HG03139 (cell line): ENCODE data around the gene STAG1.
"Not testable (repeated sequence)": the region's sequence is repeated elsewhere in the genome, so short reads cannot be mapped to it uniquely, and the experiment has no call there.

ENCODE experiments used
- ATAC-seq: cut with Tn5 transposase; IDR thresholded peaks from one replicate; pipeline ENCODE4 v1.9.1; 2021; ENCODE audit not compliant: unreplicated experiment

The STAG1 gene

DNA sequence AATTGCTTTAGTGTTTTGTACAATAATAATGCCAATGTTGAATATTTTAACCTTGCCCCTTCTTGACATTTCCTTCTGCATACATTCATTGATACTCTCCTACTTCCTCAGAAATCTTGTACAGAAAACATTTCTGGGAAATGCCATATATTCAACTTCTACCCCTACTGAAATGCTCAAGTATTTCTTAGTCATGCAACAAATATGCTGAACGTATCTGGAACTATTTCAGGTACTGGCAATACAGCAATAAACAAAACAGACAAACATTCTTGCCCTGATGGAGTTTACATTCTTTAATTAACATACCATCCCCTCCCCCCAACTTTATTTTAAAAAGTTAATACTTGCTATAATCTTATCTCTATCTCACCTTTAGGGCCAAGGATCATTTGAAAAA, 147.2 kb downstream of the STAG1 start:
- no peak for ATAC-seq

DNA sequence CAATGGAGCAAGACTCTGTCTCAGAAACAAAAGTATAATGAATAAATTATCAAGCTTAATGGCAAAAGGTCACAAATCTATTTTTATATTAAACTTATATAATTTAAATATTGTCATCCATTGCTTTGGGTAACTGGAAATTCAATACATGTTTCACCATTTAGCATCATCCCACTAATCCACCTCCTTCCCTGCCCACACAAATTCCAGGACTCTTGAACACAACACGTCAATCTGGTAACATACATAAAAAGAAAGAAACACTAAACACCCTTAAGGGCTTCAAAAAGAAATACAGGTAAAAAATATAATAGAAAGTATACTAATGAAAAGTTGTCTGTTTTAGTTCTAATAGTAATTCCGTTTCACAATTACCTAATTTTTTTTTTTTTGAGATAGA, 149.4 kb downstream of the STAG1 start:
- ATAC-seq, result no peak

DNA sequence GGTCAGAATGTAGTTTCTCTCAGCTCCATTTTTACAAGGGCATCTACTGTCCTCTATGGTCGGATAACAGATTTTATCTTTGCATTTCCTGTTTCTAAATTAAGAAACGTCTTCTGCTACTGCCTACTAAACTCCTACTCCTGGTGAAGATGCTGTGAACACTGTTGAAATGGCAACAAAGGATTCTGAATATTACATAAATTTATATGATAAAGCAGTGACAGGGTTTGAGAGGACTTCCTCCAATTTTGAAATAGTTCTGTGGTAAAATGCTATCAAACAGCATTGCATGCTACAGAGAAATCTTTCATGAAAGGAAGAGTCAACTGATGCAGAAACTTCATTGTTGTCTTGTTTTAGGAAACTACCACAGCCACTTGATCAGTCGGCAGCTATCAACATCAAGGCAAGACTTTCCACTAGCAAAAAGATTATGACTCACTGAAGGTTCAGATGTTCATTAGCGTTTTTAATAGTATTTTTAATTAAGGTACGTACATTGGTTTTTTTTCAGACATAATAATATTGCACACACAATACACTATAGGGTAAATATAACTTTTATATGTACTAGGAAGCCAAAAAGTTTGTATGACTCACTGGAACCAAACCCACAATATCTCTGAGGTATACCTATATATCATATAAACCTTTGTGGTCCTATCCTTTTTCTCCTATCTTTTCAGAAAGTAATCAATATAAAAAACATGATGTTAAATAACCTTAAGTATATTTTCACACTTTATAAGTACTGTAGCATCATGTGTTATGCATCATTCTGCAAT, 156.1 kb downstream of the STAG1 start:
- ATAC-seq, result no peak

DNA sequence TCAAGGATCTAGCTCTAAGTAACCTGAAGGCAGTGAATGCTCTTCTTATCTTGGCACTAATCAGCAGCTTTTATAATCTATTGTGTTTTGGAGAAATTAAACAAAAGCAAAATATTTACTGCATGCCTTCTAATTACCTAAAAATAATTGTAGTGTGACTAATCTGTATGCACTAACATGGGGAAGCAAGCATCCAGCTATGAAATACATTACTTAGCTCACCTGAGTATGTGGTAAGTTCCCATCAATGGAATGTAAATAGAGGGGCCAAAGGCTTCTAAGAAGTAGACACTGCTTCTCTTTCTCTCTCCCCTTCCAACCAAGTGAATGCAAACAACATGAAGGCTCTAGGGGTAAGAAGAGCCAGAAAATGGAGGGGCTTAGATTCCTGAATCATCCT, 165.6 kb downstream of the STAG1 start:
- ATAC-seq, result no peak

DNA sequence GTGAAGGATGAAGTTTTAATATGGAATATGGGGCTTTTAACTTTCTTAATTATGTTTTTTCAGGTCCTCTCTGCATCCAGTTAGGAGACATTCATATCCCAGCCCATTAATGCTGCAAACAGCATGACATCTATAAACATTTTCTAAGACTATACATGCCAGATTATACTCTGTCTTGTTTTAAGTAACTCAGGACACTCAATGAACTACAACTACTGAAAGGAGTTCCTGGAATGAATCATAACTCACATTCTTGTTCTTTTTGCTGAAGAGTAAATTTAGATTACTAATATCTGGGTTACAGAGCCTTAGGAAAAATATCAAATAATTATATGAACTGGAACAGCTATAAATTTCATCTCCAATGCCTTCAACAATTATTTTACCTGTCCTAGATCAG, 167.4 kb downstream of the STAG1 start:
- ATAC-seq, result no peak

DNA sequence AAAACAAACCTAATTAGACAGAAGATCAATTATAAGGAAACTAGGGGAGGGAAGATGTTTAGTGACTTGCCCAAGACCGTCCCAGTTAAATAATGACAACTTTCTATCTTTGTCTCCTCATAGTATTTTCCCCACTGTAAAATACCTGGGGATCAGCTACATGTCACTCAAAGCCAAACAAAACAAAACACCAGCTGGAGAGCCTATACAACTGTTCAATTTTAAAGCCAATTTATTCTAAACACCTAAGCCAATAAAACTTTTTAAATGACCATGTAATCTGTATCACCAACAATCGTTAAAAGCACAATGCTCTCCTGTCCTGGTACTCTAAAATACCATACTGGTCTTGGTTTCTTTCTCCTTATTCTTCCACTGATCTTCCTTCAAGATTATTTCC, 168.4 kb downstream of the STAG1 start:
- ATAC-seq, result no peak

DNA sequence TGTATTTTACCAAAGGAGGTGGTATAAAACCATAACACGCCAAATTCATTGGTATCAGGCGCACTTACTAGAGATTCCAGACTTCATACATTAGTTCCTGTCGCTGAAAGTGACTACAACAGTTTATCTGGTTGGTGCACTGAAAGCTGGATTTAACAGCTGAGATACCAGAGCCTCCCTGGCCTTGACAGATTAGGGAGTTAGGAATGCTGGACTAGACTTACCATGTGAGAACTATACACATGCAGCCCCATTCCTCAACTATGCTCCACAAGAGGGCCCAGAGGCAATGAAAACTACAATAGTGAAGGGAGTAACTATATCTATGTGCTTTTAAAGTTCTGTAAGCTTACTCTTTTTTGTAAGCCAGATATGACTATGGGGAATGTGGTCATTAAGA, 174.4 kb downstream of the STAG1 start:
- ATAC-seq, result no peak

DNA sequence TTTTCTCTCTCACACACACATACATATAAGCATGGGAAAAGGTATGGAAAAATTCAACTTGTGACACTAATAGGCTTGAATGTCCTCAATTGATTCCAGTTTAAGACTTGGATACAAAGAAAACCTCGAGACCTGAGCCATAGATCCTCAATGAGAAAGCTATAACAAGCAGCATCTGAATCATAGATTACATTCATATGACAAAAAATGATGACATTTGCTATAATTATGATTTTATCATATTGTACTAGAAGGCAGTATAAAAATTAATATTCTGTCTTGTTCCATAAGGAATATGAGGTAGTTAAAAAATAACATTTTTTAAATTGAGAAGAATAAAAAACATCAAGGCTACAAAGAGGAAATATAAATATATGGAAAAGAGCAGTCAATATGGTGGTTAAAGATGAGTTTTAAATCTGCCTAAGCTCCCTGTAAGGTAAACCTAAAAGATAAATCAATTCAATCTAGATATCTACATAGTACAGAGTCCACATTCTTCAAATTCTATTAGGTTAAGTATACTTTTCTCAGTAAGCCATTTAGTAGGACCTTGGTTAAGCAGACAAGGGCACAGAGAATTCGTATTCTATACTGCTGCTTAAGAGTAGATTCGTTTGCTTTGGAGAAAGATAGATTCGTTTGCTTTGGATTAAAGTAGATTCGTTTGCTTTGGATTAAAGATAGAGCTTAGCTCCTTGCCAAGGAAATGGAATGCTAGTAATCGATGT, 175.7 kb downstream of the STAG1 start:
- no peak for ATAC-seq

DNA sequence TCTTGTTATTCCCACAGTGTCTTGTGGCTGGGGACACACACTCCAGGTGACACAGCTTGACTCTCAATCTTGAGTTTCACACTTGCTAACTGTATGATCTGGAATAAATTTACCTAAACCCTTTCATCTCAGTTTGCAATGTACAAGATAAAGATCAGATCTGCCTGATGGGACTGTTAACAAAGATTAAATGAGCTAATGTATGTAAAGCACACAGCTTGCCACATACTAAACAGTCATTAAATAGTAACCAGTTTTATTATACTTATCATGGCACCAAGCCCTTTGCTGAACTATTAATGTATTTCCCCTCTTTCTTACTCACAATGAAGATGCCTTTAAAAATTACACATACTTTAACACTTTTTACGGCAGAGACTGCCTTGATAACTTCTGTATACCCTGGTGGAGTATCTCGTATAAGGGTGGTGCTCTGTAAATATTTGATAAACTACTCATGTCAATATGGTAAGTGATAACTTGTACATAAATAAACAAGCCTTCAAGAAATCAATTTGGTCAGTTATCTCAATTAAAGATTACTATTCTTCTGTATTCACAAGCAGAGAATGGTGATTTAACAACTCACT, 184.5 kb downstream of the STAG1 start:
- no peak for ATAC-seq

DNA sequence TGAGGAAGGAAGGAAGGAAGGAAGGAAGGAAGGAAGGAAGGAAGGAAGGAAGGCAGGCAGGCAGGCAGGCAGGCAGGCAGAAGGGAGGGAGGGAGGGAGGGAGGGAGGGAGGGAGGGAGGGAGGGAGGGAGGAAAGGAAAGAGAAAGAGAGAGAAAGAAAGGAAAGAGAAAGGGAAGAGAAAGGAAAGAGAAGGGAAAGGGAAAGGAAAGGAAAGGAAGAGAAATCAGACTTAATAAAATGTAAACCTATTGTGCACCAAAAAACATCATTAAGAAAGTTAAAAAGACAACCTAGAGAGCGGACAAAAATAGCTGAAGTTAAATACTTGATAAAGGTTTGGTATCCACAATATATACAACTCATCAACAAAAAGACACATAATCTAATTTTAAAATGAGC, 187.2 kb downstream of the STAG1 start:
- ATAC-seq, result not testable (repeated sequence)

DNA sequence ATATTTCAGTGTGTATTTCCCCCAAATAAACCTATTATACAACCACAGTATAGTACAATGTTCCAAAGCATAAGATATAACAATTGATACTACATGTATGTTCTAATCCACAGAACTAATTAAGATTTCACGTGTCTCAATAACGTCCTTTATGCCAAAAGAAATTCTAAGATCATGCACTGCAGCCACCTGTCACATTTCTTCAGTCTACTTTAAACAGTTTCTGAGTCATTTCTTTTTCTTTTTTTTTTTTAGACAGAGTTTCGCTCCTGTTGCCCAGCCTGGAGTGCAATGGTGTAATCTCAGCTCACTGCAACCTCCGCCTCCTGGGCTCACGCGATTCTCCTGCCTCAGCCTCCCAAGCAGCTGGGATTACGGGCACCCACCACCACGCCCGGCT, 190.2 kb downstream of the STAG1 start:
- no peak for ATAC-seq

DNA sequence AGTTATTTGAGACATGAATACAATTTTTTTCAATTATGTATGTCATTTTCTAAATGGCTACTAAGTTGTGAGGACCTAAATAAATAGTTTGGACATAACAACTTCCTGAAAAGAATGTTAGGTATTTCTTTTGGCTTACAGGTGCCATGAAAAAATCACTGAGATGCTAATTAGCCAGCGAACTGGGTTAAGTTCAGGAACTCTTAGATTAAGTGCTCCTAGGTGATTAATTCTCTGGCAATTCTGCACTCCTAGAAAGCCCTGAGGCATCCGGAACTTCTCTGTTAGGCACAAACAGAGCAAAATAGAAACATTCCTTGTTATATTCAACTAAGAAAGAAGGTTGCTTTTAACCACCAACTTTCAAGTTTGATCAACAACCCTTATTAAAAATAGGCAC, 192.3 kb downstream of the STAG1 start:
- no peak for ATAC-seq

DNA sequence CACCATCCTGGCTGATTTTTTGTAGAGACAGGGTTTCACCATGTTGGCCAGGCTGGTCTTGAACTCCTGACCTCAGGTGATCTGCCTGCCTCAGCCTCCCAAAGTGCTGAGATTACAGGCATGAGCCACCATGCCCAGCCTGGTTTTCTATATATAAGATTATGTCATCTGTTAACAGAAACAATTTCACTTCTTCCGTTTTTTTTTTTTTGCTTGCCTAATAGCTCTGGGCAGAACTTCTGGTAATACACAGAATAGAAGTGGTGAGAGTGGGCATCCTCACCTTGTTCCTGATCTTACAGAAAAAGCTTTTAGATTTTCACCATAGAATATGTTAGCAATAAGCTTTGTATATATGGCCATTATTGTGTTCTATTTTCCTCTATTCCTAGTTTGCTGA, 202.7 kb downstream of the STAG1 start:
- not testable (repeated sequence) for ATAC-seq

DNA sequence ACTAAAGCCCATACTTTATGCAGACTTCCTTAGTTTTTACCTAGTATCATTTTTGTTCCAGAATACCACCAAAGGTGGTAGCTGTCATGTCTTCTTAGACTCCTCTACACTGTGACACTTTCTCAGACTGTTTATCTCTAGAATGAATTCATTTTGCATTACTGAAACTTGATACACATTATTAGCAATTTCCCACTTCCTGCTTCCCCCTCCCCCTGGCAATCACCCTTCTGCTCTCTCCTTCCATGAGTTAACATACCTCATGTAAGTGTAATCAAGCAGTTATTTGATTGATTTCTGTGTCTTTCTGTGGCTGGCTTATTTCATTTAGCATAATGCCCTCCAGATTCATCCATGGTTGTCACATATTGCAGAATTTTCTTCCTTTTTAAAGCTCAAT, 204.9 kb downstream of the STAG1 start:
- ATAC-seq, result no peak

DNA sequence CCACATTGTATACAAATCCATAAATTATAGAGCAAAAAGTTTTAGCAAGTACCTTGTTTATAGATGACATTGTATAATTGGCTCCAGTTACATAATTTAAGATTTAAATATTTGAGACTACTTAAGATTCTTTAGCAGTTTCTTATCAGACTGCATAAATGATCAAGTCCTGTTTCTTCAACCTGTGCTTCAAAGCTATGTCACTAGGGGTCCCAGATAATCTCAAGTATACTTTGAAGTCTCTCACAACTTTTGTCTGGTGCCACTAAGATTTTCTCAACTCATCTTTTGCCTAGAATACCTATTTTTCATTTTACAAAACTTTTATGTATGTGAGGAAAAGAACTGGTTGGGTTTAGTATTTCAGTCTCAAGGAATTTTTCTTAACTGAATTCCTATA, 205.5 kb downstream of the STAG1 start:
- no peak for ATAC-seq

DNA sequence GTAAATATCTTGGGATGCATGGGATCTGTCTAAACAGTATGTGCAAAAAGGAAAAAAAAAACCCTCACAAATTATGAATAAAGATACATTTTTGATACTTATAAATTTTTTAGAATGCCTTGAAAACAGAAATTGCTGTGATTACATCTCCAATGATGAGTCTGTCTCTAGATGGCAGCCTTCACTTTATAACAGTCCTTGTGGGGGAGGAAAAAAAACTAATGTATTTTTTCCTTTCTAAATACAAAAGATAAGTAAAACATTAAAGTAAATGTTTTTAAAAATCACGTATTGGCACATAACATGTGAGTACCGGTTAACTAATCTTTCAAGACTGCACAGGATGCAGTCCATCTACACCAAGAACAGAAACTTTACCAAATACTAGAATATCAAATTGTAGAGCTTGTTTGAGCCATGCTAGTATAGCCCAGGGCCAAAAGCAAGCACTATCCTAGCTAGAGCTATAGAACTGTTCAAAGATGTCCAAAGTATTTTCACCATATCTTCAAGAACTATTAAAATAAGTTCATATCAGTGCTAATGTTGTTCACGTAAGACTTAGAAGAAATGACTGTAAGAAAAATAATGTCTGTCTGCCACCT, 206.4 kb downstream of the STAG1 start:
- ATAC-seq, result no peak

DNA sequence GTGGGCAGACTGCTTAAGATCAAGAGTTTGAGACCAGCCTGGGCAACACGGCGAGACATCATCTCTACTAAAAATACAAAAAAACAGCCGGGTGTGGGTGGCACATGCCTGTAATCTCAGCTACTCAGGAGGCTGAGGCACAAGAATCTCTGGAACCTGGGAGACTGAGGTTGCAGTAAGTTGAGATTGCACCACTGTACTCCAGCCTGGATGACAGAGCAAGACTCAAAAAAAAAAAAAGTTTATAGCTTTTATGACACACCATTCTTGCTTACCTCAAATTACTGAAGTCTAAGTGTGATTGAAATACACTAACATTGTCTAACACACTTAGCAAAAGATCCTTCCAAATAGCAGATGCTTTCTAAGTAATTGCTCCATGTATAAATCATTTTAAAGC, 207.6 kb downstream of the STAG1 start:
- no peak for ATAC-seq

DNA sequence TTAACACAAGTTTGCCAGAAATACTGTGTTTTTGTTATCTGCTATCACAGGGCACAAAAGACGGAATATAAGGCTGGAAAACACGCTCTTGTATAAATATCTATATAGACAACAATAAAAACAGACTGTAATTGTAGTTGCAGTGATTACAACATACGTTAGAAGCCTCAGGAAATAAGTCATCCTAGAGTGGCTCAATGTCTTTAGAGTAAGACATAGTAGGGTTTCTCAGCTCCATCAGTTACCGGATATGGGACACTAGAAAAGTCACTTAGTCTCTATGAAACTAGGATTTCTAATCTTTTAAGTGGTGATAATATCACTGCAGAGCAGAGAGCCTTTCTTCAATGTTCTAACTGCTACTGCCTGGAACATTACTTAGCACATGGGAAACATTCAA, 208.8 kb downstream of the STAG1 start:
- no peak for ATAC-seq

DNA sequence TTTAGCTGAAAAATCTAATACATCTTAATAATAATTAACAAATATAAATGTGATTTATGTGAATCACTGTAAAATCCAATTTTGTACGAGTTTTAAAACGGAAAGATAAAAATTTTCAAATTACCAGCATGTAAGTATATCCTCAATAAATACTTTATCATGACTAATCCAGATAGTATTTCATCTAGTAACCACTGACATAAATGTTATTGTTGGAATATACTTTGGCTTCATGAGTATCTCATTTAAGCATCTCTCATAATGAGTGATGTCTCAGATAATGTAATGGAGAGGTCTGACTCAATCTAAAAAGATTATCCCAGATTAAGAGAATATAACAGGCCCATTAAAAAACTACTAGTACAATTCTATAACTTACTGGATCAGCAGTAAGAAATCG, 216.3 kb downstream of the STAG1 start:
- ATAC-seq, result no peak

DNA sequence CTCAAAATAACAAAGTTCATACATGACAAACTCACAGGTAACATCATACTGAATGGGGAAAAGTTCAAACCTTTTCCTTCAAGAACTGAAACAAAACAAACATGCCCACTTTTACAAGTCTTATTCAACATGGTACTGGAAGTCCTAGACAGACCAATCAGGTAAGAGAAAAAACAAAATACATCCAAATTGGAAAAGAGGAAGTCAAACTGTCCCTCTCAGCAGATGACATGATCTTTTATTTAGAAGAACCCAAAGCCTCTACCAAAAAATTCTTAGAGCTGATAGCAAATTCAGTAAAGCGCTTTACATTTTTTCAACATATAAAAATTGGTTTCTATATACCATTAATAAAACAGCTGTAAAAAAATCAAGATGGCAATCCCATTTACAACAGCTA, 219.4 kb downstream of the STAG1 start:
- ATAC-seq, result no peak

DNA sequence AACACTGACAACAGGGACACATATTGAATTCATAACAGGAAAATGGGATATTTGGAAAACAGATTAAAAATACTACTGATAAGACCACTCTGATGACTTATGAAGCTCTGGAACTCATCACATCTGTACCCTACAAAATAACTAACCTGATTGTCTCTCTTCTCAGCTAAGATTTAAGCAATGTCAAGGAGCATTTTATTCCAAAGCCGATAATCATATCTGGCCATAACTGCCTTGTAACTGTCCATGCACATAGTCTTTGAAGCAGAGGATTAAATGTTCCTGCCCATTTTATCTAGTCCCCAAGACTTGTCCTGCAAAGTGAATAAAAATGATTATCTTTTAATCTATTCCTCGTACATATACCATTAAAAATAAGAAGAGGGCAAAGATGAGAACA, 234.1 kb downstream of the STAG1 start:
- no peak for ATAC-seq

DNA sequence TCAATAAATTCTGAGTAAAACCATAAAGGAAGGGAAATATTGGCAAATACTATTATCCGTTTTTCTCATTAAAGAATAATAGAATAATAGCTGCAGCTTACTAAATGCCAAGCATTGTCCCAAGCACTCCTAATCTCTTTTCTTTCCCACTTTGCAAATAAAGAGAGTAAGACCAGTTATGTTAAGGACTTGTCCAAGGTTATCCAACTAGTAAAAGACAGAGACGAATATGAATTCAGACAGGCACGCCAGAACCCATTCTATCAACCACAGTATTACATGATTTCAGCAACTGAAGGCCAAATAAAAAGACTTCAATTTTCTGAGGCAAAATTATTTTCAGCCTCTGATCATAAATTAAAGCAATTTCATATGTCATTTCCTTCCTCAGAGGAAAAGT, 235.5 kb downstream of the STAG1 start:
- ATAC-seq, result no peak
